Esophagus (tissue), 2 donors: ENCODE measurements around the gene ANKRD18A. TPM values are rescaled to one million over a fixed set of nuclear protein-coding genes. Genes with fewer than 3 reads are reported as not detected.
"Not testable (repeated sequence)": the region's sequence is repeated elsewhere in the genome, so short reads cannot be mapped to it uniquely, and the experiment has no call there.

Experiments
- H3K27ac ChIP-seq, 2 donors: one replicate each; pipeline ENCODE4 v1.5.1; 2013; ENCODE audit warnings: low read depth in 2 of 2, mild to moderate bottlenecking in 2 of 2, inconsistent platforms in 1 of 2, low read length in 1 of 2, moderate library complexity in 1 of 2
- H3K27me3 ChIP-seq, 2 donors: one replicate each; pipeline ENCODE4 v1.6.1; 2013; ENCODE audit warnings: low read length in 2 of 2, control low read depth in 1 of 2, mild to moderate bottlenecking in 1 of 2; ENCODE audit not compliant: insufficient read depth in 2 of 2, control insufficient read depth in 1 of 2
- H3K36me3 ChIP-seq, 2 donors: one replicate each; pipeline ENCODE4 v1.6.1; 2013; ENCODE audit warnings: low read length in 1 of 2; ENCODE audit not compliant: control insufficient read depth in 2 of 2, insufficient read depth in 2 of 2
- H3K4me1 ChIP-seq, 2 donors: one replicate each; pipeline ENCODE4 v1.6.1; 2013; ENCODE audit warnings: low read length in 1 of 2; ENCODE audit not compliant: control insufficient read depth in 2 of 2, insufficient read depth in 2 of 2
- H3K4me3 ChIP-seq, 2 donors: one replicate each; pipeline ENCODE4 v1.5.1; 2013; ENCODE audit warnings: low read length in 2 of 2, mild to moderate bottlenecking in 2 of 2, low read depth in 1 of 2, moderate library complexity in 1 of 2
- H3K9me3 ChIP-seq, 2 donors: one replicate each; pipeline ENCODE4 v1.6.1; 2013; ENCODE audit warnings: mild to moderate bottlenecking in 2 of 2, low read depth in 1 of 2, low read length in 1 of 2, moderate library complexity in 1 of 2; ENCODE audit not compliant: control insufficient read depth in 2 of 2, insufficient read depth in 1 of 2
- WGBS, 2 donors: extraction: QIAGEN DNeasy Blood & Tissue Kit; methylation state at CpG; one replicate each; pipeline ENCODE4 v1.1.7; 2013; 5-methylcytosine and 5-hydroxymethylcytosine counted together
- polyA plus RNA-seq, 2 donors: library from polyadenylated mRNA; stranded (reverse); fragments of 200-250 nt; gene quantifications; one replicate each; pipeline ENCODE4 v1.2.3, GENCODE V29; 2013
- donor health status: healthy with polysubstance abuse.
- donor health status: Bipolar disorder and iron deficiency.

ANKRD18A gene
- polyA plus RNA-seq, 2 donors, result 1.2 to 7.1 TPM

GRCh38 chr9:38553019-38553418 lies 67.4 kb downstream of the ANKRD18A start:
- H3K27me3 ChIP-seq, H3K27ac ChIP-seq, H3K9me3 ChIP-seq, H3K4me3 ChIP-seq, H3K36me3 ChIP-seq, H3K4me1 ChIP-seq: not testable (repeated sequence)
- WGBS, 2 donors, result 73 to 81% methylated on average over 4 of the region's 4 CpGs

- not testable (repeated sequence) for H3K4me3 ChIP-seq, H3K9me3 ChIP-seq, H3K36me3 ChIP-seq, H3K27me3 ChIP-seq, H3K4me1 ChIP-seq, H3K27ac ChIP-seq
- WGBS, 2 donors, result 85 to 91% methylated on average over 1 of the region's 2 CpGs
Measured at GRCh38 chr9:38546497-38547163, 73.8 kb downstream of the ANKRD18A start.

- H3K4me1 ChIP-seq, H3K36me3 ChIP-seq, H3K27ac ChIP-seq, H3K27me3 ChIP-seq, H3K9me3 ChIP-seq, H3K4me3 ChIP-seq: not testable (repeated sequence)
- WGBS, 2 donors, result 64 to 73% methylated on average over 5 of the region's 5 CpGs
Measured at GRCh38 chr9:38540535-38540934, 79.9 kb downstream of the ANKRD18A start.

- Histone ChIP-seq H3K36me3 (no peaks in the 10 kb centered on the region), H3K27ac (no peak overlapping the region), H3K4me3 (no peak overlapping the region), H3K27me3 (no peaks in the 10 kb centered on the region), H3K4me1 (no peaks in the 10 kb centered on the region), H3K9me3 (peaks cover 0 to 2% of the 10 kb centered on the region in 2 donors)
Measured at GRCh38 chr9:38529317-38529716, 91.1 kb downstream of the ANKRD18A start.

GRCh38 chr9:38527503-38527902 lies 92.9 kb downstream of the ANKRD18A start:
- peaks cover 0 to 2% of the 10 kb centered on the region in 2 donors for H3K9me3 ChIP-seq
- H3K27ac ChIP-seq, result no peak overlapping the region
- 57 to 58% methylated on average over 10 of the region's 10 CpGs for WGBS, 2 donors
- no peaks in the 10 kb centered on the region for H3K4me1 ChIP-seq
- H3K27me3 ChIP-seq, result no peaks in the 10 kb centered on the region
- no peak overlapping the region for H3K4me3 ChIP-seq
- no peaks in the 10 kb centered on the region for H3K36me3 ChIP-seq

GRCh38 chr9:38526591-38526990 lies 93.8 kb downstream of the ANKRD18A start:
- Histone ChIP-seq H3K27me3 (no peaks in the 10 kb centered on the region), H3K36me3 (no peaks in the 10 kb centered on the region), H3K4me3 (no peak overlapping the region), H3K9me3 (peaks cover 0 to 2% of the 10 kb centered on the region in 2 donors), H3K4me1 (no peaks in the 10 kb centered on the region), H3K27ac (no peak overlapping the region)
- WGBS, 2 donors, result 43 to 62% methylated on average over 38 of the region's 38 CpGs

- Histone ChIP-seq H3K36me3 (no peaks in the 10 kb centered on the region), H3K4me3 (no peak overlapping the region)
- WGBS, 2 donors, result 81 to 83% methylated on average over 5 of the region's 5 CpGs
Measured at GRCh38 chr9:38523121-38523520, 97.3 kb downstream of the ANKRD18A start.

GRCh38 chr9:38521762-38522161 lies 98.6 kb downstream of the ANKRD18A start:
- Histone ChIP-seq H3K27me3 (no peaks in the 10 kb centered on the region), H3K27ac (no peak overlapping the region), H3K4me3 (no peak overlapping the region), H3K9me3 (peaks cover 0 to 2% of the 10 kb centered on the region in 2 donors), H3K4me1 (no peaks in the 10 kb centered on the region), H3K36me3 (no peaks in the 10 kb centered on the region)
- WGBS, 2 donors, result 72 to 77% methylated on average over 2 of the region's 2 CpGs

More at GRCh38 chr9:38523121-38523520, 97.3 kb downstream of the ANKRD18A start:
- H3K27me3 ChIP-seq, result no peaks in the 10 kb centered on the region
- peaks cover 0 to 2% of the 10 kb centered on the region in 2 donors for H3K9me3 ChIP-seq
- no peaks in the 10 kb centered on the region for H3K4me1 ChIP-seq
- no peak overlapping the region for H3K27ac ChIP-seq

Other genes with a start within 250 kb of the ANKRD18A start
- 10 to 100 TPM in 1 of 2 donors, 1 to 10 TPM in 1; 2.9 to 12.3 TPM for gene ALDH1B1, start 227.9 kb downstream of the ANKRD18A start, polyA plus RNA-seq
- under 1 TPM in 1 of 2 donors, not detected in 1; 0.02 TPM for gene IGFBPL1, start 196.1 kb downstream of the ANKRD18A start, polyA plus RNA-seq
- gene FAM240B, start 99.5 kb upstream of the ANKRD18A start, polyA plus RNA-seq, result not detected